ENCODE data around the gene MYOCD.

MYOCD gene

DNA sequence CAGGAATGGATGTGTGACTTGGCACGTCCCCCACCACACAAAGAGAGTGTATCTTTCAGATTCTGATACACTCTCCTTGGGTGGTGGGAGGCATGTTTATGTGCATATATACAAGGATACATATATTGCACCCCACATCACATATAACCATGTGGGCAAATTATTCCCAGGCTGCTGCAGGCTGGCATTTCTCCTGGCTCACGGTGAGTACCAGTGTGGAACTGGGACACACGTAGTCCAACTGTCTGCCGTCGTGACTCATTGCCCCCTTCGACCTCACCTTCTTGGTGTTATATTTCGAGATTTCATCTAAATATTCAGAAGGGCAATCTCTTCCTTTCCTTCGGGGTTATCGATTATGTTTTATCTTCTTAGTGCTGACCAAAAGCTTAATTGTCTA, 148.0 kb downstream of the MYOCD start:
- H3K4me3 ChIP-seq (ENCODE audit: low read depth, low read length) = no peak overlapping the region
- TF ChIP-seq, protein P1, sequence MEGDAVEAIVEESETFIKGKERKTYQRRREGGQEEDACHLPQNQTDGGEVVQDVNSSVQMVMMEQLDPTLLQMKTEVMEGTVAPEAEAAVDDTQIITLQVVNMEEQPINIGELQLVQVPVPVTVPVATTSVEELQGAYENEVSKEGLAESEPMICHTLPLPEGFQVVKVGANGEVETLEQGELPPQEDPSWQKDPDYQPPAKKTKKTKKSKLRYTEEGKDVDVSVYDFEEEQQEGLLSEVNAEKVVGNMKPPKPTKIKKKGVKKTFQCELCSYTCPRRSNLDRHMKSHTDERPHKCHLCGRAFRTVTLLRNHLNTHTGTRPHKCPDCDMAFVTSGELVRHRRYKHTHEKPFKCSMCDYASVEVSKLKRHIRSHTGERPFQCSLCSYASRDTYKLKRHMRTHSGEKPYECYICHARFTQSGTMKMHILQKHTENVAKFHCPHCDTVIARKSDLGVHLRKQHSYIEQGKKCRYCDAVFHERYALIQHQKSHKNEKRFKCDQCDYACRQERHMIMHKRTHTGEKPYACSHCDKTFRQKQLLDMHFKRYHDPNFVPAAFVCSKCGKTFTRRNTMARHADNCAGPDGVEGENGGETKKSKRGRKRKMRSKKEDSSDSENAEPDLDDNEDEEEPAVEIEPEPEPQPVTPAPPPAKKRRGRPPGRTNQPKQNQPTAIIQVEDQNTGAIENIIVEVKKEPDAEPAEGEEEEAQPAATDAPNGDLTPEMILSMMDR (IDR thresholded peaks at IDR 0.05; ENCODE audit: borderline replicate concordance, insufficient read depth, low read depth, low read length) = no peak

DNA sequence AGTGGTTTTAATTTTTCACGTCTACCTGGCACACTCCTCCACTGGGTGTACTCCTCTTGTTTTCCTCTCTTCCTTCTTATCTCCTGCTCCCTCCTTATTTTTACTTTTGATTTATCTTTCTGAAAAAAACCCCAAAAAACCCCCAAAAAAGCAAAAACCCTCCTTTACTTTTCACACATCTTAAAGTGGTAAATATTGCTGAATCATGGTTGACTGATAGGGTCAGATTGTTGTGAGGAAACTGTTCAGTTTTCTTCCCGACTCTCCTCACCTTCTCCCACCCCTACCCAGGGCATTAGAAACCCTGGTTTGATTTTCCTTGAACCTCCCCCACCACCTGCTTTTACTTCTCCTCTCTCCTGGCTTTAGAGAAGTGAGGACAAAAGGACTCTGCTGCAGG, 149.0 kb downstream of the MYOCD start:
- H3K4me3 ChIP-seq (ENCODE audit: low read depth, low read length) = no peak overlapping the region
- TF ChIP-seq, protein P1 (IDR thresholded peaks at IDR 0.05; ENCODE audit: borderline replicate concordance, insufficient read depth, low read depth, low read length) = no peak

DNA sequence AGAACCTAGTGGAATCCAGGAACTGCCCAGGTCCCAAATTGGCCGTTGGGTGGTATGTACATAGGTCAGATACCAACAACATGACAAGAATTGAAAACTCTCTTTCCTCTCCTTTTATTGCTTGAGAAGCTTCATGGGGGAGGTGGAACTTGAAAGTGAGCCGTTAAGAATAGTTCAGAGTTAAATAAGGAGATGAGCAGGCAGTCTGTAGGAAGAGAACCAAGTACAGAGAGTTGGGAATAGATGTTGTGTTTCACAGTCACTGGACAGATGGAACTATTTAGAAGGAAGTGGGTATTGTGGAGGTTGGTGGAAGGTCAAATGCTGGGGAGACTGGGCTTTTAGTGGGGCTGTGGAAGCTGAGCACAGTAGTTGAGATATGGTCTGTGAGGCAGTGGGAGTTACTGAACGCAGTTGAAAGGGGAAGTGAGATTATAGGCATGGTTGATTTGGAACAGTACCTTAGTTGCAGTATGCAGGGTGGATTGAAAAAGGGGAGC, 150.0 kb downstream of the MYOCD start:
- TF ChIP-seq, protein P1 (IDR thresholded peaks at IDR 0.05; ENCODE audit: borderline replicate concordance, insufficient read depth, low read depth, low read length) = no peak
- H3K4me3 ChIP-seq (ENCODE audit: low read depth, low read length) = no peak overlapping the region
